Panc1 (cell line): ENCODE results near the gene LMAN1L. TPM values are rescaled to one million over a fixed set of nuclear protein-coding genes. Genes with fewer than 3 reads are reported as not detected.

Experiments
- ATAC-seq: fragments of 200-7000 bp; cut with Tn5 transposase; 2 replicates; pipeline ENCODE4 v1.9.1; 2020; ENCODE audit warnings: mild to moderate bottlenecking, moderate library complexity
- BruUV-seq: library from RNA; stranded (reverse); fragments of 400-500 nt; replicated peaks from 2 replicates; lab custom pipeline; 2021; lab: Mats Ljungman, UMichigan
- CTCF ChIA-PET: fragments of 300-600 bp; sonication (Branson Sonifier 250); formaldehyde crosslinking; loops from one replicate; lab custom pipeline; 2022; ENCODE audit warnings: antibody characterized with exemption; lab: Charles Lee
- POLR2A ChIA-PET: fragments of 300-600 bp; sonication (Branson Sonifier 250); formaldehyde crosslinking; loops from one replicate; lab custom pipeline; 2022; ENCODE audit warnings: antibody characterized with exemption; lab: Charles Lee
- DNase-seq: peaks from one replicate; pipeline ENCODE4 v3.0.0-alpha.2; 2010; ENCODE audit warnings: low read depth, low spot score
- H3K27ac ChIP-seq: 2 replicates; pipeline ENCODE4 v1.5.1; 2011; ENCODE audit warnings: mild to moderate bottlenecking, low read length, inconsistent platforms
- H3K27me3 ChIP-seq: fragments of 200-500 bp; sonication (Bioruptor generic); 2 replicates; pipeline ENCODE4 v1.6.0; 2014; ENCODE audit warnings: low read length, inconsistent platforms; ENCODE audit not compliant: control insufficient read depth, insufficient read depth
- H3K36me3 ChIP-seq: fragments of 200-500 bp; sonication (Bioruptor generic); 2 replicates; pipeline ENCODE4 v1.5.1; 2014; ENCODE audit warnings: inconsistent platforms, mild to moderate bottlenecking, low read length, moderate library complexity; ENCODE audit not compliant: control insufficient read depth, insufficient read depth
- H3K4me1 ChIP-seq: 2 replicates; pipeline ENCODE4 v1.5.1; 2011; ENCODE audit warnings: inconsistent platforms, mild to moderate bottlenecking, low read length, moderate library complexity; ENCODE audit not compliant: control insufficient read depth, insufficient read depth
- H3K4me3 ChIP-seq, 2 experiments: 2 replicates each; pipeline ENCODE4 v1.5.1; 2011 to 2012; ENCODE audit warnings: low read depth in 2 of 2, low read length in 2 of 2, mild to moderate bottlenecking in 2 of 2, inconsistent platforms in 1 of 2, moderate library complexity in 1 of 2
- H3K9me3 ChIP-seq: fragments of 200-500 bp; sonication (Bioruptor generic); 2 replicates; pipeline ENCODE4 v1.5.1; 2014; ENCODE audit warnings: low read depth, mild to moderate bottlenecking, inconsistent platforms, low read length, moderate library complexity; ENCODE audit not compliant: control insufficient read depth, insufficient read depth
- POLR2AphosphoS5 ChIP-seq: IDR thresholded peaks from 2 replicates; pipeline ENCODE4 v1.6.1; 2012; ENCODE audit warnings: mild to moderate bottlenecking, low read depth, low read length, moderate library complexity
- SIN3A ChIP-seq: IDR thresholded peaks from 2 replicates; pipeline ENCODE4 v1.6.1; 2012; ENCODE audit warnings: low read depth, mild to moderate bottlenecking, low read length, moderate library complexity, borderline replicate concordance; ENCODE audit not compliant: insufficient read depth
- TCF7L2 ChIP-seq: IDR thresholded peaks from 2 replicates; pipeline ENCODE4 v1.6.1; 2011; ENCODE audit warnings: mild to moderate bottlenecking, low read depth, low read length, inconsistent platforms
- in situ Hi-C: cut with HindIII; loops from 2 replicates; pipeline ENCODE4 v1.10.0; 2016; ENCODE audit warnings: low sequenced_read_pairs, low pct_unique_long_range_greater_than_20kb
- intact Hi-C: fragments of 100-400 bp; cut with micrococcal nuclease; formaldehyde crosslinking; loops from one replicate; pipeline ENCODE4 v1.10.0; 2022; ENCODE audit not compliant: unreplicated experiment
- total RNA-seq: library from RNA; stranded (reverse); gene quantifications from one replicate; pipeline ENCODE4 v1.2.1, GENCODE V29; 2021; ENCODE audit not compliant: unreplicated experiment
- TF ChIP-seq, protein P1 (sequence below): fragments of 450-650 bp; IDR thresholded peaks from 2 replicates; pipeline ENCODE4 v1.5.1; 2017; ENCODE audit warnings: mild to moderate bottlenecking
- TF ChIP-seq, protein P2 (sequence below), 2 experiments: IDR thresholded peaks; 2 replicates each; pipeline ENCODE4 v1.6.1; 2011 to 2012; ENCODE audit warnings: low read depth in 2 of 2, control low read depth in 1 of 2, low read length in 1 of 2, mild to moderate bottlenecking in 1 of 2, moderate library complexity in 1 of 2; ENCODE audit not compliant: insufficient read depth in 1 of 2

The LMAN1L gene
- total RNA-seq, 1 experiment from 2014 or later: not detected

DNA sequence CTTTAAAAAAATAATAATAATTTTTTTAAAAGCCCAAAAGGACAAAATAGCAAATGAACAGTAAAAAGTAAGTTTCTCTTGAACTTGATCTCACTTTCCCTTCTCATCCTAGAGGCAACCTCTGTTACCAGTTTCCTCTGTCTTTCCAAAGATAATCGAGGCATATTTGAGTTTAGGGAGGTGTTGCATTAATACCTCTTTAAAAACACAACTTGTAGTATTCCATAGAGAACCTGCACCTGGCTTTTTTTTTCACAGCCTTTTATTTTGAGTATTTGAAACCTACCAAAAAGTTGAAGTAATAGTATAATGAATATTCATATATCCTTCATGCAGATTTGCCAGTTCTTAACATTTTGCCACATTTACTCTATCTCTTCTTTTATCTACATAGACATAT lies 21.6 kb upstream of the LMAN1L start:
- DNase-seq (no peak), ATAC-seq (no peak)
- ChIA-PET CTCF (interaction anchor here (1.7 kb wide), 1 partner anchor 9 kb away, joined by 5 read pairs; the partner anchor contains the start of gene CSK), POLR2A (interaction anchor here (0.7 kb wide), 1 partner anchor 415 kb away, joined by 3 read pairs; no protein-coding TSS in a partner anchor)
- BruUV-seq: no TSS peak
- H3K36me3 ChIP-seq: no peaks in the 10 kb centered on the region
- in situ Hi-C loops (no loop called here), intact Hi-C loops (no loop called here)
- no peaks in the 10 kb centered on the region for H3K27me3 ChIP-seq
- H3K4me3 ChIP-seq: no peak overlapping the region
- peaks cover 54% of the 10 kb centered on the region for H3K4me1 ChIP-seq
- H3K27ac ChIP-seq: 0 out of 2 replicates have a peak overlapping the region, but pooled peaks have one; percentile 54
- TF ChIP-seq, protein P1, sequence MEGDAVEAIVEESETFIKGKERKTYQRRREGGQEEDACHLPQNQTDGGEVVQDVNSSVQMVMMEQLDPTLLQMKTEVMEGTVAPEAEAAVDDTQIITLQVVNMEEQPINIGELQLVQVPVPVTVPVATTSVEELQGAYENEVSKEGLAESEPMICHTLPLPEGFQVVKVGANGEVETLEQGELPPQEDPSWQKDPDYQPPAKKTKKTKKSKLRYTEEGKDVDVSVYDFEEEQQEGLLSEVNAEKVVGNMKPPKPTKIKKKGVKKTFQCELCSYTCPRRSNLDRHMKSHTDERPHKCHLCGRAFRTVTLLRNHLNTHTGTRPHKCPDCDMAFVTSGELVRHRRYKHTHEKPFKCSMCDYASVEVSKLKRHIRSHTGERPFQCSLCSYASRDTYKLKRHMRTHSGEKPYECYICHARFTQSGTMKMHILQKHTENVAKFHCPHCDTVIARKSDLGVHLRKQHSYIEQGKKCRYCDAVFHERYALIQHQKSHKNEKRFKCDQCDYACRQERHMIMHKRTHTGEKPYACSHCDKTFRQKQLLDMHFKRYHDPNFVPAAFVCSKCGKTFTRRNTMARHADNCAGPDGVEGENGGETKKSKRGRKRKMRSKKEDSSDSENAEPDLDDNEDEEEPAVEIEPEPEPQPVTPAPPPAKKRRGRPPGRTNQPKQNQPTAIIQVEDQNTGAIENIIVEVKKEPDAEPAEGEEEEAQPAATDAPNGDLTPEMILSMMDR: no peak
- TF ChIP-seq TCF7L2 (no peak), POLR2AphosphoS5 (no peak), SIN3A (no peak)
- TF ChIP-seq, protein P2, sequence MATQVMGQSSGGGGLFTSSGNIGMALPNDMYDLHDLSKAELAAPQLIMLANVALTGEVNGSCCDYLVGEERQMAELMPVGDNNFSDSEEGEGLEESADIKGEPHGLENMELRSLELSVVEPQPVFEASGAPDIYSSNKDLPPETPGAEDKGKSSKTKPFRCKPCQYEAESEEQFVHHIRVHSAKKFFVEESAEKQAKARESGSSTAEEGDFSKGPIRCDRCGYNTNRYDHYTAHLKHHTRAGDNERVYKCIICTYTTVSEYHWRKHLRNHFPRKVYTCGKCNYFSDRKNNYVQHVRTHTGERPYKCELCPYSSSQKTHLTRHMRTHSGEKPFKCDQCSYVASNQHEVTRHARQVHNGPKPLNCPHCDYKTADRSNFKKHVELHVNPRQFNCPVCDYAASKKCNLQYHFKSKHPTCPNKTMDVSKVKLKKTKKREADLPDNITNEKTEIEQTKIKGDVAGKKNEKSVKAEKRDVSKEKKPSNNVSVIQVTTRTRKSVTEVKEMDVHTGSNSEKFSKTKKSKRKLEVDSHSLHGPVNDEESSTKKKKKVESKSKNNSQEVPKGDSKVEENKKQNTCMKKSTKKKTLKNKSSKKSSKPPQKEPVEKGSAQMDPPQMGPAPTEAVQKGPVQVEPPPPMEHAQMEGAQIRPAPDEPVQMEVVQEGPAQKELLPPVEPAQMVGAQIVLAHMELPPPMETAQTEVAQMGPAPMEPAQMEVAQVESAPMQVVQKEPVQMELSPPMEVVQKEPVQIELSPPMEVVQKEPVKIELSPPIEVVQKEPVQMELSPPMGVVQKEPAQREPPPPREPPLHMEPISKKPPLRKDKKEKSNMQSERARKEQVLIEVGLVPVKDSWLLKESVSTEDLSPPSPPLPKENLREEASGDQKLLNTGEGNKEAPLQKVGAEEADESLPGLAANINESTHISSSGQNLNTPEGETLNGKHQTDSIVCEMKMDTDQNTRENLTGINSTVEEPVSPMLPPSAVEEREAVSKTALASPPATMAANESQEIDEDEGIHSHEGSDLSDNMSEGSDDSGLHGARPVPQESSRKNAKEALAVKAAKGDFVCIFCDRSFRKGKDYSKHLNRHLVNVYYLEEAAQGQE (IDR thresholded peaks at IDR 0.05; ENCODE audit: insufficient read depth in 1 of 2, low read depth in 2 of 2, low read length in 1 of 2): no peak
- H3K9me3 ChIP-seq: no peaks in the 10 kb centered on the region

DNA sequence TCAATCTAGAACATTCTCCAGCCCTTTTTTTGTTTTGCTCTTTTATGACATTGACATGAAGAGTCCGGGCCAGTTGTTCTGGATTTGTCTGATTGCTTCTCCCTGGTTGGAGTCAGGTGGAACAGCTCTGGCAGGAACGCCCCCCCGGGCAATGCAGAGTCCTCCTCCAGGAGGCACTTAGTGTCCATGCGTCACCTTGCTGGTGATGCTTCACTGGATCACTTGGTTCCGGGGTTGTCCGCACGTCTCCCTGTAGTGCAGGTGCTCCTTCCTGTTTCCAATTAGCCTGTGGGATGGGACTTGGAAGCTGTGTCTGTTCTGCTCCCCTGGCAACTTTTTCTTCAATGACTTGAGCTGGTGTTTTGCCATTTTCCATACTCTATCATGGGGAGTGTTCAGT lies 21.0 kb upstream of the LMAN1L start:
- intact Hi-C loops (no loop called here), in situ Hi-C loops (no loop called here)
- no peak for TF ChIP-seq SIN3A
- TF ChIP-seq, protein P1: no peak
- TF ChIP-seq, protein P2 (IDR thresholded peaks at IDR 0.05; ENCODE audit: insufficient read depth in 1 of 2, low read depth in 2 of 2, low read length in 1 of 2): no peak
- TF ChIP-seq POLR2AphosphoS5: no peak
- no peak for TF ChIP-seq TCF7L2
- H3K4me1 ChIP-seq: peaks cover 54% of the 10 kb centered on the region
- ATAC-seq (no peak), DNase-seq (no peak)
- no peaks in the 10 kb centered on the region for H3K36me3 ChIP-seq
- H3K4me3 ChIP-seq: no peak overlapping the region
- no peaks in the 10 kb centered on the region for H3K27me3 ChIP-seq
- POLR2A ChIA-PET: no interaction called here
- no peaks in the 10 kb centered on the region for H3K9me3 ChIP-seq
- CTCF ChIA-PET: interaction anchor here (1.7 kb wide), 1 partner anchor 10 kb away, joined by 5 read pairs; the partner anchor contains the start of gene CSK
- H3K27ac ChIP-seq: no peak overlapping the region
- BruUV-seq: no TSS peak
